ENCODE results near the gene METTL24. TPM values are rescaled to one million over a fixed set of nuclear protein-coding genes. Genes with fewer than 3 reads are reported as not detected.
A peak's percentile ranks its signal among the peaks of the same experiment; 100 is the strongest.

The METTL24 gene
- total and polyA plus RNA-seq, 2 of the 8 experiments (the other 6 are each of a cell fraction or from before 2014, with no cell fraction given), result 0.30 to 0.39 TPM

GRCh38 chr6:110401585-110402176, 43.5 kb upstream of the METTL24 start:
- 88% methylated on average over 4 of the region's 4 CpGs; no CpG with 5 or more reads in 1 of the 2 experiments for WGBS, 2 experiments (ENCODE audit: extremely low coverage in 1 of 2, insufficient coverage in 1 of 2, insufficient read length in 1 of 2, insufficient replicate concordance in 2 of 2, low coverage in 1 of 2, low lambda C conversion rate in 2 of 2, missing lambda C conversion rate in 1 of 2)
- no peak overlapping the region for H2BK5ac ChIP-seq (ENCODE audit: low read depth, low read length)
- no peak overlapping the region for H3K56ac ChIP-seq (replicated peaks; ENCODE audit: insufficient read length, low read depth, low read length)
- H3K4me2 ChIP-seq (ENCODE audit: insufficient read depth in 1 of 2, low read depth in 2 of 2, low read length in 2 of 2), result no peak overlapping the region
- H4K91ac ChIP-seq (replicated peaks; ENCODE audit: insufficient read length, low read length), result no peak overlapping the region
- H2BK120ac ChIP-seq (replicated peaks; ENCODE audit: low read depth, low read length), result no peak overlapping the region
- H2BK15ac ChIP-seq (ENCODE audit: low read length), result no peak overlapping the region
- no peak overlapping the region for H2BK20ac ChIP-seq (ENCODE audit: low read length)
- no peak overlapping the region for H4K8ac ChIP-seq (ENCODE audit: extremely low read depth, insufficient read depth, low read length)
- no peaks in the 10 kb centered on the region for H3K4me1 ChIP-seq (replicated peaks in 1 of 4; ENCODE audit: control insufficient read depth in 3 of 4, insufficient read depth in 4 of 4, low read length in 3 of 4)
- H3K14ac ChIP-seq (ENCODE audit: insufficient read length), result no peak overlapping the region
- ChIA-PET POLR2A (ENCODE audit: partially characterized antibody) (no interaction called here), CTCF (ENCODE audit: partially characterized antibody) (interaction anchor here (3.9 kb wide), 1 partner anchor 10 kb away, joined by 24 read pairs; no protein-coding TSS in a partner anchor)
- H3K23ac ChIP-seq (ENCODE audit: insufficient read length), result no peak overlapping the region
- no peak overlapping the region for H2BK12ac ChIP-seq (ENCODE audit: low read depth, low read length)
- H2AFZ ChIP-seq (ENCODE audit: low read length), result no peak overlapping the region
- no peaks in the 10 kb centered on the region for H3K79me2 ChIP-seq (ENCODE audit: control insufficient read depth in 1 of 2, insufficient read depth in 2 of 2, low read length in 2 of 2)
- no peak overlapping the region for H2AK5ac ChIP-seq (ENCODE audit: low read depth, low read length)
- no peak overlapping the region for H3K27ac ChIP-seq (ENCODE audit: low read depth, low read length)
- no peaks in the 10 kb centered on the region for H4K20me1 ChIP-seq (replicated peaks in 1 of 2; ENCODE audit: control insufficient read depth in 1 of 2, insufficient read depth in 2 of 2, low read length in 2 of 2)
- DNase-seq (ENCODE audit: low read depth in 1 of 2, low spot score in 2 of 2) (no peak), FAIRE-seq (no peak)
- H3K79me1 ChIP-seq (ENCODE audit: low read depth, low read length), result no peaks in the 10 kb centered on the region
- H3K36me3 ChIP-seq (ENCODE audit: control insufficient read depth in 2 of 4, insufficient read depth in 4 of 4, low read length in 3 of 4), result no peaks in the 10 kb centered on the region
- no peak overlapping the region for H3K4ac ChIP-seq (replicated peaks; ENCODE audit: insufficient read length, low read depth, low read length)
- H3K4me3 ChIP-seq (ENCODE audit: extremely low read depth in 1 of 4, insufficient read depth in 2 of 4, low read depth in 3 of 4, low read length in 4 of 4), result no peak overlapping the region
- TF ChIP-seq CEBPB (IDR thresholded peaks at IDR 0.05; ENCODE audit: low read depth, low read length), result peak; percentile 20; the same call in 1 of the 2 replicates
- TF ChIP-seq KDM5A (IDR thresholded peaks at IDR 0.05; ENCODE audit: low read length), result no peak
- no peak overlapping the region for H3K18ac ChIP-seq (ENCODE audit: extremely low read depth, low read length)
- no peak overlapping the region for H3K9ac ChIP-seq (replicated peaks in 1 of 4; ENCODE audit: extremely low read depth in 1 of 4, low read depth in 3 of 4, low read length in 3 of 4)
- no peaks in the 10 kb centered on the region for H3K23me2 ChIP-seq (ENCODE audit: low read depth, low read length)
- H3K9me3 ChIP-seq (ENCODE audit: insufficient read depth in 2 of 2, low read depth in 1 of 2, low read length in 1 of 2), result no peaks in the 10 kb centered on the region
- no peaks in the 10 kb centered on the region for H3K27me3 ChIP-seq (replicated peaks in 1 of 4; ENCODE audit: control insufficient read depth in 3 of 4, extremely low read depth in 1 of 4, insufficient read depth in 3 of 4, low read length in 3 of 4)
- no peak overlapping the region for H4K5ac ChIP-seq (ENCODE audit: insufficient read length, low read depth, low read length)
